Neuronal stem cell (in vitro differentiated cells): ENCODE results near the gene JUP.

Experiments used
- DNase-seq: peaks from one replicate; pipeline ENCODE4 v3.0.0-alpha.2; 2013; ENCODE audit warnings: low spot score
- H2AFZ ChIP-seq: one replicate; pipeline ENCODE4 v1.6.1; 2013; ENCODE audit warnings: mild to moderate bottlenecking, low read length, inconsistent platforms
- H2AK5ac ChIP-seq: 2 replicates; pipeline ENCODE4 v1.6.1; 2013; ENCODE audit warnings: low read depth, mild to moderate bottlenecking, inconsistent platforms, low read length, moderate library complexity, mixed read lengths
- H2BK120ac ChIP-seq: 2 replicates; pipeline ENCODE4 v1.6.1; 2013; ENCODE audit warnings: low read depth, mild to moderate bottlenecking, inconsistent platforms, low read length, moderate library complexity, mixed read lengths
- H2BK12ac ChIP-seq: one replicate; pipeline ENCODE4 v1.6.1; 2013; ENCODE audit warnings: low read length, inconsistent platforms
- H2BK15ac ChIP-seq: 2 replicates; pipeline ENCODE4 v1.6.1; 2013; ENCODE audit warnings: mild to moderate bottlenecking, low read length, inconsistent platforms, mixed read lengths
- H2BK5ac ChIP-seq: one replicate; pipeline ENCODE4 v1.6.1; 2013; ENCODE audit warnings: inconsistent platforms, mild to moderate bottlenecking, low read length, moderate library complexity
- H3K14ac ChIP-seq: one replicate; pipeline ENCODE4 v1.6.1; 2013; ENCODE audit warnings: low read length, inconsistent platforms
- H3K18ac ChIP-seq: 2 replicates; pipeline ENCODE4 v1.6.1; 2013; ENCODE audit warnings: low read length, inconsistent platforms
- H3K23ac ChIP-seq: 2 replicates; pipeline ENCODE4 v1.6.1; 2013; ENCODE audit warnings: low read depth, mild to moderate bottlenecking, mixed read lengths, low read length, inconsistent platforms; ENCODE audit not compliant: poor library complexity
- H3K27ac ChIP-seq: replicated peaks from 3 replicates; pipeline ENCODE4 v1.5.1; 2013; ENCODE audit warnings: low read length, inconsistent platforms
- H3K27me3 ChIP-seq, 3 experiments: 2 replicates each; pipeline ENCODE4 v1.6.1; 2013; ENCODE audit warnings: low read length in 3 of 3, mild to moderate bottlenecking in 2 of 3, inconsistent platforms in 1 of 3, low read depth in 1 of 3, mixed read lengths in 1 of 3, moderate library complexity in 1 of 3; ENCODE audit not compliant: control insufficient read depth in 3 of 3, insufficient read depth in 3 of 3
- H3K36me3 ChIP-seq, 2 donors: replicated peaks in 1 of 2; 2 replicates each; pipeline ENCODE4 v1.6.1; 2013; ENCODE audit warnings: low read length in 2 of 2; ENCODE audit not compliant: control insufficient read depth in 2 of 2, insufficient read depth in 2 of 2
- H3K4ac ChIP-seq: 2 replicates; pipeline ENCODE4 v1.6.1; 2013; ENCODE audit warnings: inconsistent platforms, mild to moderate bottlenecking, low read length, moderate library complexity
- H3K4me1 ChIP-seq, 2 donors: 1 replicate in 1 of 2; 2 replicates in 1 of 2; pipeline ENCODE4 v1.6.1; 2013; ENCODE audit warnings: low read length in 2 of 2, low read depth in 1 of 2; ENCODE audit not compliant: control insufficient read depth in 2 of 2, insufficient read depth in 1 of 2
- H3K4me2 ChIP-seq: one replicate; pipeline ENCODE4 v1.6.1; 2013; ENCODE audit warnings: mild to moderate bottlenecking, low read length, inconsistent platforms; ENCODE audit not compliant: insufficient read depth, poor library complexity, severe bottlenecking
- H3K4me3 ChIP-seq, 2 donors: 2 replicates each; pipeline ENCODE4 v1.5.1; 2013; ENCODE audit warnings: low read length in 2 of 2, mild to moderate bottlenecking in 2 of 2, inconsistent platforms in 1 of 2, moderate library complexity in 1 of 2
- H3K79me1 ChIP-seq: one replicate; pipeline ENCODE4 v1.6.1; 2013; ENCODE audit warnings: low read depth, mild to moderate bottlenecking, inconsistent platforms, low read length, moderate library complexity
- H3K9ac ChIP-seq: one replicate; pipeline ENCODE4 v1.6.1; 2013; ENCODE audit warnings: mild to moderate bottlenecking, low read depth, low read length, inconsistent platforms; ENCODE audit not compliant: poor library complexity
- H3K9me3 ChIP-seq, 2 donors: replicated peaks in 1 of 2; 2 replicates each; pipeline versions ENCODE3 to v1.6.1; 2013; ENCODE audit warnings: low read length in 2 of 2, mild to moderate bottlenecking in 2 of 2, inconsistent platforms in 1 of 2, low read depth in 1 of 2, mixed read lengths in 1 of 2, moderate library complexity in 1 of 2; ENCODE audit not compliant: control insufficient read depth in 2 of 2, insufficient read depth in 1 of 2
- H4K8ac ChIP-seq: one replicate; pipeline ENCODE4 v1.6.1; 2013; ENCODE audit warnings: low read depth, mild to moderate bottlenecking, inconsistent platforms, low read length, moderate library complexity
- H4K91ac ChIP-seq: one replicate; pipeline ENCODE4 v1.6.1; 2013; ENCODE audit warnings: low read length, low read depth, mild to moderate bottlenecking, inconsistent platforms; ENCODE audit not compliant: poor library complexity
- WGBS, 2 donors: extraction: QIAGEN DNeasy Blood & Tissue Kit; methylation state at CpG; one replicate each; pipeline ENCODE4 v1.1.7; 2013; ENCODE audit warnings: missing lambda C conversion rate in 2 of 2, mixed read lengths in 1 of 2; ENCODE audit not compliant: insufficient read length in 2 of 2, insufficient replicate concordance in 1 of 2; ENCODE audit errors: extremely low coverage in 2 of 2; 5-methylcytosine and 5-hydroxymethylcytosine counted together

Gene JUP

GRCh38 chr17:41717408-41718286, 68.9 kb downstream of the JUP start:
- Histone ChIP-seq H3K79me1 (no peaks in the 10 kb centered on the region), H3K9ac (no peak overlapping the region), H3K9me3 (no peaks in the 10 kb centered on the region), H2BK120ac (no peak overlapping the region), H4K8ac (no peak overlapping the region), H3K36me3 (no peaks in the 10 kb centered on the region), H2BK12ac (no peak overlapping the region), H3K4me1 (peaks cover 6 to 10% of the 10 kb centered on the region in 2 donors), H2AFZ (peak overlapping the region; percentile 80), H3K27ac (no peak overlapping the region), H3K27me3 (no peaks in the 10 kb centered on the region), H3K23ac (no peak overlapping the region), H2BK15ac (peak overlapping the region; percentile 12), H3K18ac (no peak overlapping the region), H2AK5ac (no peak overlapping the region), H3K14ac (no peak overlapping the region), H3K4me3 (peak overlapping the region in 1 of 2 donors; percentile 2), H3K4me2 (no peak overlapping the region), H2BK5ac (no peak overlapping the region), H4K91ac (no peak overlapping the region), H3K4ac (no peak overlapping the region)
- no CpG with 5 or more reads among the region's 15 CpGs for WGBS, 2 donors
- no peak for DNase-seq

GRCh38 chr17:41711669-41712400, 74.7 kb downstream of the JUP start, which contains the start of gene GAST:
Gene GAST (plus strand): TSS chr17:41712331. CDS start chr17:41715437, 3,106 bp downstream.
- H3K4me1 ChIP-seq, result peaks cover 2 to 7% of the 10 kb centered on the region in 2 donors
- H2AFZ ChIP-seq, result no peak within 1 kb of the TSS
- H3K27ac ChIP-seq, result no peak within 1 kb of the TSS
- peak within 1 kb of the TSS; percentile 67 for H3K18ac ChIP-seq
- no peaks in the 10 kb centered on the region for H3K27me3 ChIP-seq
- H3K36me3 ChIP-seq, result no peaks in the 10 kb centered on the region
- no peak within 1 kb of the TSS for H2BK5ac ChIP-seq
- H3K4me2 ChIP-seq, result no peak within 1 kb of the TSS
- no peak within 1 kb of the TSS for H2BK120ac ChIP-seq
- no CpG with 5 or more reads among the region's 12 CpGs for WGBS, 2 donors
- H3K14ac ChIP-seq, result no peak within 1 kb of the TSS
- H2BK12ac ChIP-seq, result no peak within 1 kb of the TSS
- H2BK15ac ChIP-seq, result no peak within 1 kb of the TSS
- no peaks in the 10 kb centered on the region for H3K79me1 ChIP-seq
- H3K9me3 ChIP-seq, result peaks cover 0 to 2% of the 10 kb centered on the region in 2 donors
- DNase-seq, result no peak
- H3K23ac ChIP-seq, result no peak within 1 kb of the TSS
- H3K4ac ChIP-seq, result no peak within 1 kb of the TSS
- no peak within 1 kb of the TSS for H4K8ac ChIP-seq
- no peak within 1 kb of the TSS for H2AK5ac ChIP-seq
- no peak within 1 kb of the TSS for H3K4me3 ChIP-seq
- peak within 1 kb of the TSS; percentile 53 for H3K9ac ChIP-seq
- no peak within 1 kb of the TSS for H4K91ac ChIP-seq

- WGBS, 2 donors, result no CpG with 5 or more reads among the region's 8 CpGs
- H3K9me3 ChIP-seq, result peaks cover 0 to 2% of the 10 kb centered on the region in 2 donors
- no peak overlapping the region for H2BK120ac ChIP-seq
- no peak overlapping the region for H2AFZ ChIP-seq
- no peaks in the 10 kb centered on the region for H3K27me3 ChIP-seq
- no peaks in the 10 kb centered on the region for H3K79me1 ChIP-seq
- peaks cover 4 to 17% of the 10 kb centered on the region in 2 donors for H3K4me1 ChIP-seq
- no peak overlapping the region for H2AK5ac ChIP-seq
- no peak overlapping the region for H3K4me2 ChIP-seq
- no peak overlapping the region for H3K23ac ChIP-seq
- no peak overlapping the region for H4K8ac ChIP-seq
- no peak for DNase-seq
- no peak overlapping the region for H3K4me3 ChIP-seq
- H2BK15ac ChIP-seq, result no peak overlapping the region
- H2BK12ac ChIP-seq, result no peak overlapping the region
- H3K27ac ChIP-seq, result no peak overlapping the region
- no peak overlapping the region for H4K91ac ChIP-seq
- H3K36me3 ChIP-seq, result no peaks in the 10 kb centered on the region
- no peak overlapping the region for H2BK5ac ChIP-seq
- no peak overlapping the region for H3K18ac ChIP-seq
- no peak overlapping the region for H3K9ac ChIP-seq
- no peak overlapping the region for H3K4ac ChIP-seq
- no peak overlapping the region for H3K14ac ChIP-seq
Measured at GRCh38 chr17:41710472-41711090, 75.9 kb downstream of the JUP start.
